Measurements from ENCODE around the gene SPART.

GRCh38 chr13:36328821-36329220 lies 17.4 kb downstream of the SPART start:
- TF ChIP-seq CTCF (IDR thresholded peaks at IDR 0.05) (no peak), POLR2A (IDR thresholded peaks at IDR 0.05) (no peak)
